Esophagus muscularis mucosa (tissue), 3 donors: Measurements from ENCODE around the gene JUNB.

Source experiments
- CTCF ChIP-seq, 3 experiments: fragments of 200-600 bp in 2 of 3; fragments of 450-650 bp in 1 of 3; sonication (generic) in 2 of 3; IDR thresholded peaks; one replicate each; pipeline ENCODE4 v1.5.1; 2017 to 2019; ENCODE audit warnings: antibody characterized with exemption in 3 of 3, mild to moderate bottlenecking in 2 of 3, moderate library complexity in 1 of 3
- POLR2A ChIP-seq: fragments of 450-650 bp; IDR thresholded peaks from one replicate; pipeline ENCODE4 v1.6.1; 2017; ENCODE audit warnings: antibody characterized with exemption, moderate library complexity, mild to moderate bottlenecking, low read depth

GRCh38 chr19:12757544-12758274 lies 33.6 kb upstream of the JUNB start:
- TF ChIP-seq POLR2A = no peak
- TF ChIP-seq CTCF (IDR thresholded peaks at IDR 0.05) = peak; percentile 91 to 98 (median 95)
